Testis (tissue), 2 donors: ENCODE measurements around the gene CARD10.

Experiments
- POLR2A ChIP-seq: fragments of 450-650 bp; IDR thresholded peaks from one replicate; pipeline ENCODE4 v1.6.1; 2017; ENCODE audit warnings: antibody characterized with exemption, mild to moderate bottlenecking, moderate library complexity
- TF ChIP-seq, protein P1 (sequence below), 3 experiments: fragments of 450-650 bp in 2 of 3; fragments of 200-600 bp in 1 of 3; sonication (generic) in 1 of 3; IDR thresholded peaks; one replicate each; pipeline ENCODE4 v1.5.1; 2016 to 2019; ENCODE audit warnings: antibody characterized with exemption in 3 of 3, mild to moderate bottlenecking in 2 of 3, moderate library complexity in 1 of 3

DNA sequence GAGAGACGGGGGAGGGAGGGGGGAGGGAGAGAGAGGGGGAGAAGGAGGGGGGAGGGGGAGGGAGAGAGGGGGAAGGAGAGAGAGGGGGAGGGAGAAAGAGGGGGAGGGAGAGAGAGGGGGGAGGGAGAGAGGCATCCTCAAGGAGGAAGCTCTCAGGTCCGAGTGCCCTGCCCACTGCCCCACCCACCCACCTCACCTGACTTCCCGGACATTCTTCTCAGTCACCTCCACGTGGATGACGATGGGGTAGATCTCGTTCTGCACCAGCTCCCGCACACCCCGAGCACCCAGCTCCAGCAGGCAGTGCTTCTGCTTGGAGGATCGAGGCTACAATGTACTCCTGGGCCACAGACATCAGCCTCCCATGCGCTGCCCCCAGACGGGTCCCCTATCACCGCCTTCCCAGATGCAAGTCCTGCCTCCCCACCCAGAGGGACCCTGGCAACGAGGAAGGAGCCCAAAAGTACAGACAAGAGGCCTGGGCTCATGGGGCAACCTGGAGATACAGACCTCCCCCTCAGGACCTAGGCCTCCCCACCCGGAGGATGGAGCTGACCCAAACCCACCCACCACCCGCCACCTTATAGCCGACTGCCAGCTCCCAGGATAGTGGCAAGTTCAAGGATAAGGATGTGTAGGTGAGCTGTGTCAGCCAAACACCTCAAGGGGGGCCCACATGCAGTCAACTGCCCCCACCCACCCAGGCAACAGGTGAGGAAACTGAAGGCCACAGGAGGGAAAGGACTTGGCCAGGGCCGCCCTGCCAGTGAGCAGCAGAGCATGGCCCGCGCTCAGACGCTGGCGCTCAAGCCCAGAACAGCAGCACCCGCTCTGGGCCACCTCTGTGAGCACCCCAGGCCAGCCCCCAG is 27.4 kb downstream of the CARD10 start:
- TF ChIP-seq, protein P1, sequence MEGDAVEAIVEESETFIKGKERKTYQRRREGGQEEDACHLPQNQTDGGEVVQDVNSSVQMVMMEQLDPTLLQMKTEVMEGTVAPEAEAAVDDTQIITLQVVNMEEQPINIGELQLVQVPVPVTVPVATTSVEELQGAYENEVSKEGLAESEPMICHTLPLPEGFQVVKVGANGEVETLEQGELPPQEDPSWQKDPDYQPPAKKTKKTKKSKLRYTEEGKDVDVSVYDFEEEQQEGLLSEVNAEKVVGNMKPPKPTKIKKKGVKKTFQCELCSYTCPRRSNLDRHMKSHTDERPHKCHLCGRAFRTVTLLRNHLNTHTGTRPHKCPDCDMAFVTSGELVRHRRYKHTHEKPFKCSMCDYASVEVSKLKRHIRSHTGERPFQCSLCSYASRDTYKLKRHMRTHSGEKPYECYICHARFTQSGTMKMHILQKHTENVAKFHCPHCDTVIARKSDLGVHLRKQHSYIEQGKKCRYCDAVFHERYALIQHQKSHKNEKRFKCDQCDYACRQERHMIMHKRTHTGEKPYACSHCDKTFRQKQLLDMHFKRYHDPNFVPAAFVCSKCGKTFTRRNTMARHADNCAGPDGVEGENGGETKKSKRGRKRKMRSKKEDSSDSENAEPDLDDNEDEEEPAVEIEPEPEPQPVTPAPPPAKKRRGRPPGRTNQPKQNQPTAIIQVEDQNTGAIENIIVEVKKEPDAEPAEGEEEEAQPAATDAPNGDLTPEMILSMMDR (IDR thresholded peaks at IDR 0.05): no peak
- TF ChIP-seq POLR2A: no peak
